PFSK-1 (cell line): ENCODE data around the gene PTPRN2.

ENCODE experiments used
- POLR2AphosphoS5 ChIP-seq: IDR thresholded peaks from 2 replicates; pipeline ENCODE4 v1.6.1; 2012; ENCODE audit warnings: low read depth, mild to moderate bottlenecking, control low read depth, low read length, moderate library complexity
- REST ChIP-seq, 2 experiments: IDR thresholded peaks; 2 replicates each; pipeline versions ENCODE4 v1.6.1 to v1.8.0; 2011 to 2012; ENCODE audit warnings: low read depth in 2 of 2, low read length in 2 of 2, control low read depth in 1 of 2, inconsistent platforms in 1 of 2, mild to moderate bottlenecking in 1 of 2, moderate library complexity in 1 of 2; ENCODE audit not compliant: insufficient read depth in 1 of 2
- SIN3A ChIP-seq: IDR thresholded peaks from 2 replicates; pipeline ENCODE4 v1.6.1; 2012; ENCODE audit warnings: mild to moderate bottlenecking, low read length, moderate library complexity, borderline replicate concordance; ENCODE audit not compliant: insufficient read depth

GRCh38 chr7:157690058-157690832 lies 897.4 kb downstream of the PTPRN2 start:
- TF ChIP-seq REST (IDR thresholded peaks at IDR 0.05; ENCODE audit: insufficient read depth in 1 of 2, low read depth in 2 of 2, low read length in 2 of 2): no peak
- no peak for TF ChIP-seq SIN3A
- TF ChIP-seq POLR2AphosphoS5: no peak
